IMR-90 (cell line): Measurements from ENCODE around the gene HINT3. TPM values are rescaled to one million over a fixed set of nuclear protein-coding genes. Genes with fewer than 3 reads are reported as not detected.

Source experiments
- ATAC-seq: fragments of 200-7000 bp; cut with Tn5 transposase; 2 replicates; pipeline ENCODE4 v1.9.1; 2020; ENCODE audit warnings: low read depth, mild to moderate bottlenecking, moderate library complexity
- BruUV-seq: library from RNA; stranded (reverse); fragments of 400-500 nt; replicated peaks from 2 replicates; lab custom pipeline; 2021; lab: Mats Ljungman, UMichigan
- CTCF ChIA-PET: fragments of 300-600 bp; formaldehyde crosslinking; extraction: SDS; loops from one replicate; lab custom pipeline; 2021; ENCODE audit warnings: antibody characterized with exemption; lab: Yijun Ruan, JAX
- POLR2A ChIA-PET: fragments of 300-600 bp; sonication (Branson Sonifier 250); formaldehyde crosslinking; loops from one replicate; lab custom pipeline; 2022; ENCODE audit warnings: antibody characterized with exemption; ENCODE audit not compliant: unreplicated experiment; lab: Charles Lee
- DNase-seq: peaks from one replicate; pipeline ENCODE4 v3.0.0; 2013
- H2AFZ ChIP-seq: replicated peaks from 2 replicates; pipeline ENCODE3; 2013; ENCODE audit warnings: low read length, mild to moderate bottlenecking; ENCODE audit not compliant: poor library complexity
- H2AK5ac ChIP-seq: 2 replicates; pipeline ENCODE4 v1.6.1; 2013; ENCODE audit warnings: low read depth, low read length, inconsistent platforms
- H2AK9ac ChIP-seq: replicated peaks from 2 replicates; pipeline ENCODE3; 2013; ENCODE audit warnings: mild to moderate bottlenecking, low read depth, low read length, moderate library complexity; ENCODE audit not compliant: poor library complexity
- H2BK120ac ChIP-seq: 2 replicates; pipeline ENCODE4 v1.6.1; 2013; ENCODE audit warnings: low read depth, low read length, inconsistent platforms
- H2BK15ac ChIP-seq: 3 replicates; pipeline ENCODE4 v1.6.1; 2013; ENCODE audit warnings: low read depth, low read length, inconsistent platforms
- H2BK20ac ChIP-seq: 2 replicates; pipeline ENCODE4 v1.6.1; 2013; ENCODE audit warnings: low read depth, mild to moderate bottlenecking, inconsistent platforms, low read length, moderate library complexity
- H2BK5ac ChIP-seq: 2 replicates; pipeline ENCODE4 v1.6.1; 2013; ENCODE audit warnings: mild to moderate bottlenecking, low read depth, low read length, inconsistent platforms; ENCODE audit not compliant: poor library complexity, severe bottlenecking
- H3K14ac ChIP-seq: replicated peaks from 2 replicates; pipeline ENCODE4 v1.6.1; 2013; ENCODE audit warnings: low read depth, low read length, inconsistent platforms
- H3K18ac ChIP-seq: 2 replicates; pipeline ENCODE4 v1.6.1; 2013; ENCODE audit warnings: low read depth, low read length, control low read depth
- H3K23ac ChIP-seq: 2 replicates; pipeline ENCODE4 v1.6.1; 2013; ENCODE audit warnings: low read depth, low read length, inconsistent platforms
- H3K27ac ChIP-seq: 2 replicates; pipeline ENCODE4 v1.5.1; 2013; ENCODE audit warnings: mild to moderate bottlenecking, control low read depth, low read length; ENCODE audit not compliant: insufficient read depth
- H3K27me3 ChIP-seq: 2 replicates; pipeline ENCODE4 v1.6.1; 2013; ENCODE audit warnings: low read length; ENCODE audit not compliant: control insufficient read depth, insufficient read depth
- H3K36me3 ChIP-seq: 2 replicates; pipeline ENCODE4 v1.6.1; 2013; ENCODE audit warnings: low read length, mixed read lengths; ENCODE audit not compliant: control insufficient read depth, insufficient read depth
- H3K4ac ChIP-seq: 2 replicates; pipeline ENCODE4 v1.6.1; 2013; ENCODE audit warnings: low read depth, low read length, inconsistent platforms
- H3K4me1 ChIP-seq: 2 replicates; pipeline ENCODE4 v1.6.1; 2013; ENCODE audit warnings: low read length, mixed read lengths; ENCODE audit not compliant: control insufficient read depth, insufficient read depth
- H3K4me2 ChIP-seq: 2 replicates; pipeline ENCODE4 v1.6.1; 2013; ENCODE audit warnings: low read depth, mild to moderate bottlenecking, control low read depth, low read length, moderate library complexity
- H3K4me3 ChIP-seq: 2 replicates; pipeline ENCODE4 v1.5.1; 2013; ENCODE audit warnings: low read depth, mild to moderate bottlenecking, control low read depth, low read length, moderate library complexity; ENCODE audit not compliant: insufficient read depth
- H3K56ac ChIP-seq: 2 replicates; pipeline ENCODE4 v1.6.1; 2013; ENCODE audit warnings: low read length, inconsistent platforms; ENCODE audit not compliant: insufficient read depth; ENCODE audit errors: extremely low read depth
- H3K79me1 ChIP-seq, 2 experiments: 2 replicates each; pipeline ENCODE4 v1.6.1; 2013; ENCODE audit warnings: low read length in 2 of 2, inconsistent platforms in 1 of 2, low read depth in 1 of 2
- H3K9ac ChIP-seq: 2 replicates; pipeline ENCODE4 v1.6.1; 2013; ENCODE audit warnings: low read depth, low read length, control low read depth
- H3K9me1 ChIP-seq: 2 replicates; pipeline ENCODE4 v1.6.1; 2013; ENCODE audit warnings: low read length, inconsistent platforms; ENCODE audit not compliant: insufficient read depth
- H3K9me3 ChIP-seq: 2 replicates; pipeline ENCODE4 v1.6.1; 2013; ENCODE audit warnings: low read length; ENCODE audit not compliant: control insufficient read depth, insufficient read depth
- H4K20me1 ChIP-seq: 2 replicates; pipeline ENCODE4 v1.6.1; 2013; ENCODE audit warnings: low read length, inconsistent platforms; ENCODE audit not compliant: insufficient read depth
- H4K5ac ChIP-seq: 2 replicates; pipeline ENCODE4 v1.6.1; 2013; ENCODE audit warnings: mild to moderate bottlenecking, low read depth, low read length, control low read depth
- H4K8ac ChIP-seq, 2 experiments: 2 replicates each; pipeline ENCODE4 v1.6.1; 2013; ENCODE audit warnings: low read depth in 2 of 2, low read length in 2 of 2, control low read depth in 1 of 2, inconsistent platforms in 1 of 2
- H4K91ac ChIP-seq: 2 replicates; pipeline ENCODE4 v1.6.1; 2013; ENCODE audit warnings: low read depth, low read length, inconsistent platforms; ENCODE audit not compliant: insufficient read depth
- dilution Hi-C: fragments of 300-500 bp; cut with HindIII; formaldehyde crosslinking; loops from one replicate; pipeline ENCODE4 v1.14.3; 2018; ENCODE audit warnings: low sequenced_read_pairs; ENCODE audit not compliant: unreplicated experiment
- in situ Hi-C: fragments of 300-500 bp; cut with MboI; formaldehyde crosslinking; loops from 3 replicates; pipeline ENCODE4 v1.14.3; 2019; ENCODE audit warnings: low sequenced_read_pairs, inconsistent platforms, mixed read lengths
- intact Hi-C: fragments of 100-400 bp; cut with micrococcal nuclease; formaldehyde crosslinking; loops from 2 replicates; pipeline ENCODE4 v1.10.0; 2022
- microRNA-seq, 2 experiments: library from miRNA; stranded (forward) in 1 of 2; unstranded in 1 of 2; fragments of 10-50 nt in 1 of 2; fragments of <30 nt in 1 of 2; gene quantifications in 1 of 2; microRNA quantifications in 1 of 2; one replicate each; pipeline versions ENCODE3 to v1.1.0; 2013 to 2020; ENCODE audit not compliant: insufficient read depth in 1 of 2, insufficient read length in 1 of 2, unreplicated experiment in 1 of 2
- polyA plus RNA-seq, 3 experiments: library from polyadenylated mRNA; depleted of rRNA; stranded (reverse); fragments of >200 nt; gene quantifications; 2 replicates each; pipeline ENCODE4 v1.2.3, GENCODE V29; 2012; ENCODE audit warnings: low replicate concordance in 1 of 3
- small RNA-seq, 5 experiments: library from RNA; depleted of rRNA; stranded (forward); fragments of <200 nt; gene quantifications; one replicate each; pipeline ENCODE3, GENCODE V24; 2012
- total RNA-seq: library from RNA; depleted of rRNA; stranded (reverse); fragments of >200 nt; gene quantifications from 2 replicates; pipeline ENCODE4 v1.2.3, GENCODE V29; 2012; rRNA removed
- TF ChIP-seq, protein P1 (sequence below): fragments of 150-350 bp; IDR thresholded peaks from 2 replicates; pipeline ENCODE4 v1.6.1; 2017; ENCODE audit warnings: mild to moderate bottlenecking, antibody characterized with exemption, low read length, low read depth

The HINT3 gene
- total and polyA plus RNA-seq, 2 of the 4 experiments (the other 2 are of a cell fraction) = 3.4 to 6.5 TPM

DNA sequence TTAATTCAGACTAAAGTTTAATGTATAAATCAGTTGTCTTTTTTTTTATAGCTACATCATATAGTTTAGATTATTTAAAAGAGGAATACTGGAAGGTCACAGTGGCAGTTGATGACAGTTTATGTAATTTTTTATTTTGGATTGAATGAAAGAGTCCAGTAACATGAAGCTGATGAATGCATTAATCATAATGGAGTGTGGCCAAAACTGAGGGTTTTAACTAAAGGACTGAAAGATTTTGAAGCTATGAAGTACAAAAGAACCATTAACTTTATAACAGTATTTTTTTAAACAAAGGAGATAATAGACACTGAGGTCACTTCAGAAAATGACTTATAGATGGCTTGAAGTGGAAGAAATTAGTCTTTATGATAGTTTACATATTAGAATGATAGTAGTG is 71.0 kb downstream of the HINT3 start:
- no peak overlapping the region for H3K56ac ChIP-seq
- H2BK20ac ChIP-seq = no peak overlapping the region
- no peak overlapping the region for H3K18ac ChIP-seq
- no peaks in the 10 kb centered on the region; a peak in 1 of 4 replicates for H3K79me1 ChIP-seq
- ATAC-seq = no peak
- no peak overlapping the region for H3K4me2 ChIP-seq
- no peak overlapping the region for H3K4me3 ChIP-seq
- H3K36me3 ChIP-seq = peaks cover 6% of the 10 kb centered on the region
- H2AK9ac ChIP-seq = no peak overlapping the region
- peak; percentile 22 for DNase-seq
- H3K9ac ChIP-seq = no peak overlapping the region
- intact Hi-C loops = no loop called here
- no peak overlapping the region for H2AFZ ChIP-seq
- ChIA-PET CTCF (interaction anchor here (1.0 to 1.1 kb wide), 3 partner anchors 53 to 333 kb away, joined by 3 read pairs; no protein-coding TSS in a partner anchor), POLR2A (interaction anchor here (0.6 kb wide), 1 partner anchor 27 kb away, joined by 3 read pairs; no protein-coding TSS in a partner anchor)
- in situ Hi-C loops = loop anchor here (25.0 kb wide), 2 partner anchors 310 to 1085 kb away; partner anchors contain the start of genes CENPW and RSPO3
- H4K5ac ChIP-seq = no peak overlapping the region
- H3K9me3 ChIP-seq = no peaks in the 10 kb centered on the region
- H2AK5ac ChIP-seq = no peak overlapping the region
- no peak overlapping the region for H3K4ac ChIP-seq
- H4K20me1 ChIP-seq = no peaks in the 10 kb centered on the region
- TF ChIP-seq, protein P1, sequence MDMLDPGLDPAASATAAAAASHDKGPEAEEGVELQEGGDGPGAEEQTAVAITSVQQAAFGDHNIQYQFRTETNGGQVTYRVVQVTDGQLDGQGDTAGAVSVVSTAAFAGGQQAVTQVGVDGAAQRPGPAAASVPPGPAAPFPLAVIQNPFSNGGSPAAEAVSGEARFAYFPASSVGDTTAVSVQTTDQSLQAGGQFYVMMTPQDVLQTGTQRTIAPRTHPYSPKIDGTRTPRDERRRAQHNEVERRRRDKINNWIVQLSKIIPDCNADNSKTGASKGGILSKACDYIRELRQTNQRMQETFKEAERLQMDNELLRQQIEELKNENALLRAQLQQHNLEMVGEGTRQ = no peak
- H3K27ac ChIP-seq = no peak overlapping the region
- no TSS peak for BruUV-seq
- no peaks in the 10 kb centered on the region for H3K27me3 ChIP-seq
- H3K23ac ChIP-seq = no peak overlapping the region
- H4K8ac ChIP-seq = no peak overlapping the region
- dilution Hi-C loops = no loop called here
- no peak overlapping the region for H4K91ac ChIP-seq
- H3K4me1 ChIP-seq = no peaks in the 10 kb centered on the region
- H2BK120ac ChIP-seq = no peak overlapping the region
- H3K9me1 ChIP-seq = no peaks in the 10 kb centered on the region
- no peak overlapping the region for H2BK5ac ChIP-seq
- H3K14ac ChIP-seq = no peak overlapping the region
- no peak overlapping the region for H2BK15ac ChIP-seq

Small RNAs within 50 kb of the gene (microRNA-seq; reads per million reads assigned to microRNA genes)
- not detected for gene RNA5SP216 (ENCODE audit: insufficient read depth, insufficient read length)

Small RNAs within 50 kb of the gene (small RNA-seq; reads per million reads assigned to genes)
- 0 reads per million in 5 experiments for gene RNA5SP216

Other genes starting within 250 kb of the HINT3 start
- gene HEY2, start 207.1 kb upstream of the HINT3 start, total RNA-seq = not detected in 2 replicates
- not detected in 2 replicates for gene HEY2, start 207.1 kb upstream of the HINT3 start, polyA plus RNA-seq (2012; rRNA removed)
- 12.9 and 17.2 TPM in 2 replicates for gene NCOA7, start 165.8 kb upstream of the HINT3 start, total RNA-seq
- gene NCOA7, start 165.8 kb upstream of the HINT3 start, polyA plus RNA-seq (2012; rRNA removed) = 8.8 and 12.6 TPM in 2 replicates
- 19.0 and 29.7 TPM in 2 replicates for gene TRMT11, start 29.8 kb downstream of the HINT3 start, total RNA-seq
- gene TRMT11, start 29.8 kb downstream of the HINT3 start, polyA plus RNA-seq (2012; rRNA removed) = 10.9 and 14.3 TPM in 2 replicates